ENCODE data around the gene HOXD3. TPM values are rescaled to one million over a fixed set of nuclear protein-coding genes. Genes with fewer than 3 reads are reported as not detected.

HOXD3 gene
- total RNA-seq, 1 experiment from 2014 or later = 0.70 TPM

DNA sequence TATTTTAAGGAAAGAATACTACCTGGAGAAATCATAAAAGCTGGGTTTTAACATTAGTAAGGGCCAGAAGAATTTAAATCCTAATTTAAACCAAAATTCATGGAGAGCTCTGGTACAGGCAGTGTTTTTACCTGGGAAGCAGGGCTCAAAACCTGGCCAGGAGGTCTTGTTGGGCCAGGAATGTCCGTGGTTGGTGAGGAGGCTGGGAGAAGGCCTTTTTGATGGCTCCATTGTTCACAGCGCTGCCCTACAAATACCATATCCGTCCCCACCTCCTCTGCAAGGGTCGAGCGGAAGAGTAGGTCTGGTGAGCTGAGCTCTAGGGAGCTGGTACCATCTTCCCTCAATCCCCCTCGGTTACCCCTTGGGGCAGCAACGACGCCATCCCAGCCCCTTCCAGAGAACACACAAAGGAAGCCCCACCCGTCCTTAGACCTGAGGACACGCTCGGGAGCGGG is 20.5 kb downstream of the HOXD3 start:
- no peak for DNase-seq (ENCODE audit: low spot score)

DNA sequence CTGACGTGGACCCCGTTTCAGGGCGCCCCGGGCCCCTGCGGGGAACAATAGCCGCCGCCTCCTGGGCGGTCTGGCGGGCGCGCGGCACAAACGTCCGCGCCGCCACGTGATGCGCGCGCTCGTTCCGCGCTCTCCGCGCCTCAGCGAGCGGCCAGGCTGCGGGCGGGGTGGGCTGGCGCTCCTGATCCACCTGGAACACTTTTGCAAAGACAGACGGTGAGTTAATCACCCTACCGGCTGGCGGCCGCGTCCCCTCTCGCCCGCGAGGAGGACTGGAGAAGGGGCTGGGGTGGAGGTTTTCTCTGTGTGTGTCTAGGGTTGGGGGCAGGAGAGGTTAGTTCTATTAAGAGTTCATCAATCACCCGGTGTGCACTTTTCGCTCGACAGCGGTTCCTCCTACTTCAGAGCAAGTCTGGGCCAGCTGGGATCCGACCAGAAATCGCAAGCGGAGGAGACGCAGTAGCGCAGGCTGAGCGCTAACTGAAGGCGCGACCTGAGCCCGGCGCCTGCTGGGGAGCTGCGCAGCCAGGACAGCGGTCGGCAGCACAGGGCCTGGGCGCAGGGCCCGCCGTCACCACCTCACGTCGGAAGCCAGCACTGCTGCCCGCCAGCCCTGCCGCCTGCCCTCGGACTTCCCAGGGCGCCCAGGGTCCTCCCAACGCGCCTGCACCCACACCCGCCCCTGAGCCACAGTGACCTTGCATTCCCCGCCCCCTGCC is 21.1 kb downstream of the HOXD3 start:
- no peak for DNase-seq (ENCODE audit: low spot score)

DNA sequence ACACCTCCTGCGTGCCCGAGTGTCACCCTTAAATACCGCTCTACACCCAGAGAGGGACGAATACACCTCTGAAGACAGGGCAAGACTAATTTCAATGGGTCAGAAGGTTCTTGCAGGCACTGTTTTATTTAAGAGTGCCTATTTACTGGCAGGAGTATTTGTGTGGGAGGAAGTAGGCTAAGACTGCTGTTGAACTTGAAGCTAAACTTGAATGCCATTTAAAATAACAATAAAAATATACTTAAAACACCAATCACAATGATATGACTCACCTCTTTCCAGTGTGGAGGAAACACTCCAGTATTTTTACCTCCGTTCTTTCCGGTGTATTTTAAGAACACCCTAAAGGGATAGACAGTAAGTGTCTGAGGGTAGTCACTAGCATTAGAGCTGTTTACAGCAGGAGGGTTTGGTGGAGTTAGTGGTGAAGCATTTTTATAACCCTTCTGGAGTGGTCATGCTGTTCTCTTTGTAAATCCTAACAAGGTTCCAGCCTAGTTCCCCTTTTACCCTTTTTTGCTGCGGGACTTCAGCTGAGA is 21.7 kb downstream of the HOXD3 start:
- DNase-seq (ENCODE audit: low spot score) = no peak

DNA sequence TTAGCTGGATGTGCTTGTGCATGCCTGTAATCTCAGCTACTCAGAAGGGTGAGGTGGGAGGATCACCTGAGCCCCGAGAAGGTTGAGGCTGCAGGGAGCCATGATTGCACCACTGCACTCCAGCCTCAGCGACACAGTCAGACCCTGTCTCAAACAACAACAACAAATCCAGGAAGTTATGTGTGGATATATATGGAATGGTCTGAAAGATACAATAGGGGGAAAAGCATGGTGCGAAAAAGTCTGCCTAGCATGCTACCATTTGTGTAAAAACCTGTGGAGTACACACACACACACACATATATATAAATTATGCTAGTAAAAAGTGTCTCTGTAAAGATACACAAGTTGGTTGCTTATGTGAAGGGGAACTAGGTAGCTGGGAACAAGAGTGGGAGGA is 24.4 kb downstream of the HOXD3 start:
- no peak for DNase-seq (ENCODE audit: low spot score)

DNA sequence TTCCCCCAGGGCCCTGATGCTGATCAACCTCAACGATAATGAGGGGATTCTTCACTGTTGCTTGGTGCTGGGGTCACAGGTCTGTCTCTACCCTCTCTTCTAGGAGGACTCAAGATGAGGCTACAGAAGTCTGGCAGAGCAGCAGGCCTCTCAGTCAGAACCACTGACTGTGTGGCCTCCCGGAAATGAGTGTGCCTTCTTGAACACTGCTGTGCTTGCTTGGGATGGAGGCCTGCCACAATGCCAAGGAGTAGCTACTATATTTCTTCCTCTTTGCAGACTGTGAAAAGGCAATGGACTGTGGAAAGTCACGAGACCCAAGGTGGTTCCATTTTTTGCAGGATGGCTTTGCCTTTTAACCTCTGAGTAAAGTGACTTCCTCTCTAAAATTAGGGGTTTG is 25.6 kb downstream of the HOXD3 start:
- no peak for DNase-seq (ENCODE audit: low spot score)

DNA sequence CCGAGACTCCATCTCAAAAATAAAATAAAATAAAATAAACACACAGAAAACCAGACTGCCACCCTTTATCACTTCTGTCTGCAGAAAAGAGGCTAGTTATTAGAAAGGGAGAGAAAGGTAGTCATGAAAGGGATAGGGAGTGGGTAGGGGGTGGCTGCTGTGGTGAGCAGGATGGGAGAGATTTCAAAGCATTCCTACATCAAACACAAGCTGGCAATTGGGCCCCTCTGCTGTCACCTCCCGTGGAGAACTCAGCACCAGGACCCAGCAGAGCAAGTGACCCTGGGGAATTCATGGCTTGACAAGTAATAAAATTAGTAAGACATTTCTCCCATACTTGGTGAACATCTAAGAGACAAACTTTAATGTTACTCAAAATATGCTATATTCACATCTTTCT is 27.6 kb downstream of the HOXD3 start:
- DNase-seq (ENCODE audit: low spot score) = no peak

DNA sequence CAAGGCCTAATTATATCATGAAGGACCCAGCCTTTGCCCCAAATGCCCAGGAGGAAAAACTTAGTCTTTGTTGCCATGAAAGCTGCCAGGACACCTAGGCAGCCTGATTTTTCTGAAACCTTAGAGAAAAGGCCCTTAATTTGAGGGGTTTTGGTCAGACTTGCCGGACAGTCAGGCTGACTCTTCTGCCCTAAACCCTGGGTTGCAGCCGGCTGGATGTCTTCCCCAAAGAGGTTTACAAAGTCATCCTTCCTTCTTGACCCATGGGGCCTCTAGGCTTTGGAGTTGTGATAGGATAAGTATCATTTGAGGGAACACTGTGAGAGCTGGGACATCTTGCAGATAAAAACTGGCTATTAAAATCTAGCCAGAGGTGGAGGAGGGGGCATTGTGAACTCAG is 28.9 kb downstream of the HOXD3 start:
- no peak for DNase-seq (ENCODE audit: low spot score)

DNA sequence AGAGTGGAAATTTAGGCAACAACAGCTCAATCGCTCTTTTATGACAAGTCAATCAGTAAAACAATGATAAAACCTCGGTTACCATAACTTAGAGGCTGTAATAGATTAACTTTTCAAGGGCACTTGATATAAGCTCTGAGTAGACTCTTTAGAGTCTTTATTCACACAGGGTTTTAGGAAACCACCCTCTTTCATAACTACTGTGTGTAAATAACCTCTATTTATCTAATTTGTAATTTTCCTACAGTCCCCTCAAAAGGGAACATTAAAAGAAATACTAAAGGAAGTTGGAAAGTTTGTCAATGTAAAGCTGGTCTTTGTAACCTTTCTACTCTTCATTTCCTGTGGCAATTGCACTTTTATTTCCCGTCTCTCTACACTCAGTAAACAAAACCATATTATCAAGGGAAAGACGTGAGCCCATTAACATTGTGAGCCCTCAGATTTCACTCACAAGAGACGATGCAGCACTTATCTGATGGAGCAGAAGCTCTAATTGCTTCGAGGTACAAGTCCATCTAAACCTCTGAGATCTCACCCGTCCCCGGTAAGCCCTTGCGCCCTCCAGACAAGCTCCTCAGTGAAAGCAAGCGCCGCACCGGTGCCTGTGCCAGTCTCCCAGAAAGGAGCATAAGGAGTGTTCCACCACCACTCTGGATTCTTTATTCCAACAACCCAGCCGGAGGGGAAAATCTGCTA is 30.2 kb downstream of the HOXD3 start:
- DNase-seq (ENCODE audit: low spot score) = no peak

DNA sequence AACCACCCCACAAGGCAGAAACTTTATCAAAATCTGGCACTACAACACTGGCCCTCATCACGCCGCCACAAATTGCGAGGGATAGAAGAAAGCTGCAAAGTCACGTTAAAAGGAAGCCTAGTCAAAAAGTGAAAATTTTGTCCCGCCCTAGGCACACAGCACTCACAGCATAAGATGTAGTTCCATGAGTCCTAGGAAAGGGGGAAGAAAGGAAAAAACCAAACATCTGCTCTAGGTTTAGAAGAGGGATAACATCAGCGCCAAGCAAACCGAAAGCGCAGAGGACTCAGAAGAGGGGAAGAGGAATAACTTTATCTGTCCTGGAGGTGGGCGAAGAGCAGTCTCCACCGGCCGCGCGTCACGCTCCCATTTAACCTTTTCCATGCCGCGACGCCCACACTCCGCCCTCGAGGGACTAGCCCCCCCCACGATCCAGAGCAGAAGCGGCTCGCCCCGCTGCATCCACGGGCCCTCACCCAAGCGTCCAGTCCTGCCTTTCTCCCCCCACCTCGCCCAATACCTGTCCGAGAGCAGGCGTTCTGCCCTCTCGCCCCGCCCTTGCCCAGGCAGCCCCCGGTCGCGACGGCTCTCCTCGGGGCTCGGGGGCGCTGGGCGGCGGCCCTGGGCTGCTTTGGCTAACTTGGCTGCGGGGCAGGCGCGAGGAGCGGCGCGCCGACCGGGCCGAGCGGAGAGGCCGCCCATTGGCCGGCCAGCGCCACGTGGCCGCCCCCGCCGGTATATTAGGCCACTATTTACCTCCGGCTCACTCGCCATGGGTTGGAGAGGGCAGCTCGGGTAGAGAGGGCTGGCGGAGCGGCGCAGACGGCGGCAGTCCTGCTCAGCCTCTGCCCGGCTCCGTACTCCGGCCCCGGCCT is 31.0 kb downstream of the HOXD3 start, which contains the start of gene HOXD1:
HOXD1 (plus strand) TSS at position 770 of the 875 bp plus-strand sequence. CDS start 134 bp downstream, outside the sequence.
- DNase-seq (ENCODE audit: low spot score) = no peak

DNA sequence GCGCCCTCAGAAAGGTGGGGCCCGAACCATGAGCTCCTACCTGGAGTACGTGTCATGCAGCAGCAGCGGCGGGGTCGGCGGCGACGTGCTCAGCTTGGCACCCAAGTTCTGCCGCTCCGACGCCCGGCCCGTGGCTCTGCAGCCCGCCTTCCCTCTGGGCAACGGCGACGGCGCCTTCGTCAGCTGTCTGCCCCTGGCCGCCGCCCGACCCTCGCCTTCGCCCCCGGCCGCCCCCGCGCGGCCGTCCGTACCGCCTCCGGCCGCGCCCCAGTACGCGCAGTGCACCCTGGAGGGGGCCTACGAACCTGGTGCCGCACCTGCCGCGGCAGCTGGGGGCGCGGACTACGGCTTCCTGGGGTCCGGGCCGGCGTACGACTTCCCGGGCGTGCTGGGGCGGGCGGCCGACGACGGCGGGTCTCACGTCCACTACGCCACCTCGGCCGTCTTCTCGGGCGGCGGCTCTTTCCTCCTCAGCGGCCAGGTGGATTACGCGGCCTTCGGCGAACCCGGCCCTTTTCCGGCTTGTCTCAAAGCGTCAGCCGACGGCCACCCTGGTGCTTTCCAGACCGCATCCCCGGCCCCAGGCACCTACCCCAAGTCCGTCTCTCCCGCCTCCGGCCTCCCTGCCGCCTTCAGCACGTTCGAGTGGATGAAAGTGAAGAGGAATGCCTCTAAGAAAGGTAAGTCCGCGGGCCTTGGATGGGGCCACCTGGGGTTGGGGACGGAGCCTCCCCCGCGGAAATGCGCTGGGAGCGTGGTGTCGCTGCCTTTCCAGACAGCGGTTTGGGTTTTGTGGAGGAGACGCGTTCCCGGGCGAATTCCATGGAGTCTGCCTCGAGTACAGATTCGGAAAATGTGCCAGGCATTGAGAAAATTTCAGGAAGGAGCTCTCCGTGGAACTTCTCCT is 31.9 kb downstream of the HOXD3 start:
- no peak for DNase-seq (ENCODE audit: low spot score)

DNA sequence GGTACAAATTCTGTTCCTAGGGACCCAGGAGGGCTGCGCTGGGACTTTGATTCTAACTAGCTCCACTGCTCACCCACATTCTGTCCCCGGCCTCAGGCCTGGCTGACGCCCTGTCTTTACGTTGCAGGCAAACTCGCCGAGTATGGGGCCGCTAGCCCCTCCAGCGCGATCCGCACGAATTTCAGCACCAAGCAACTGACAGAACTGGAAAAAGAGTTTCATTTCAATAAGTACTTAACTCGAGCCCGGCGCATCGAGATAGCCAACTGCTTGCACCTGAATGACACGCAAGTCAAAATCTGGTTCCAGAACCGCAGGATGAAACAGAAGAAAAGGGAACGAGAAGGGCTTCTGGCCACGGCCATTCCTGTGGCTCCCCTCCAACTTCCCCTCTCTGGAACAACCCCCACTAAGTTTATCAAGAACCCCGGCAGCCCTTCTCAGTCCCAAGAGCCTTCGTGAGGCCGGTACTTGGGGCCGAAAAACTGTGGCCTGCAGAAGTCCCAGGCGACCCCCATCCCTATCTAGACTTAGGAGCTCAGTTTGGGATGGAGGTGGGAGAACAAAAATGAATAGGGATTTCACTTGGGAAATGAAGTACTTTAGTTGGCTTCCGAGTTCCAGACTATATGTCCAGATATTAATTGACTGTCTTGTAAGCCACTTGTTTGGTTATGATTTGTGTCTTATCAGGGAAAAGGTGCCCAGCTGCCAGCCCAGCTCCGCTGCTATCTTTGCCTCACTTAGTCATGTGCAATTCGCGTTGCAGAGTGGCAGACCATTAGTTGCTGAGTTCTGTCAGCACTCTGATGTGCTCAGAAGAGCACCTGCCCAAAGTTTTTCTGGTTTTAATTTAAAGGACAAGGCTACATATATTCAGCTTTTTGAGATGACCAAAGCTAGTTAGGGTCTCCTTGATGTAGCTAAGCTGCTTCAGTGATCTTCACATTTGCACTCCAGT is 32.9 kb downstream of the HOXD3 start:
- DNase-seq (ENCODE audit: low spot score) = no peak

DNA sequence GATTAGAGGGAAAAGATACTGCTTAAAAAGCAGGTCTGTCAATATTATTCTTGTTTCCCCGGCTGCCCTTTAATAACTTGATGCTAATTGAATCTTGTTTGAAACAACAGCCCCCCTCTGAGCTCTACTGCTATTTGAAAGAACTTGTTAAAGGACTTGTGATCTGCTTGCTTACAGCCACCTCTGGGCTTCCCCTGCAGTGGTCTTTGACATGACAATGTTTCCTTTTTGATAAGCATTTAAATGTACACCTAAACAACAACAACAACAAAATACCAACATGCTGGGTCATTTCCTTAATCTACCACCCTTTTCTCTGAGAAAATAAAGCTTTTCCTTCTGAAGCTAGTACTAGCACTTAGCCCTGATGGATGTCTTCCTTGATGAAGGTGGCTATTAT is 35.2 kb downstream of the HOXD3 start:
- no peak for DNase-seq (ENCODE audit: low spot score)

DNA sequence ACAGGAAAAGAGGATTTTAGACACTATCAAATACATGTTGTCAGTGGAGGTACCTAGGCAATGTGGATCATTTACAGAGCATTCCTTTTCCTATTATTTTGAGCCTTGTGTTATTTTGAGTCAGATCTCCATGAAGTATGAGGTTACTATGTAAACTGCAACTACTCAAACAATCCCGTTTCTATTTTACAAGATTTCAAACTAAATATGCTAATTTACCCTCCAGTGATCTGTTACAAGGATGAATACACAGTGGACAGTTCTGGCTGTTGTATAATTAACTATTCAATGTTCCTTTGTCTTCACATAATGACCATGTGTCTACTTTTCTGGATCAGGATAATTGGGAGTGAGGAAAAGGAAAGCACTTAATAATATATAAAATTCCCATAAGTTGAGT is 35.9 kb downstream of the HOXD3 start:
- DNase-seq (ENCODE audit: low spot score) = no peak

DNA sequence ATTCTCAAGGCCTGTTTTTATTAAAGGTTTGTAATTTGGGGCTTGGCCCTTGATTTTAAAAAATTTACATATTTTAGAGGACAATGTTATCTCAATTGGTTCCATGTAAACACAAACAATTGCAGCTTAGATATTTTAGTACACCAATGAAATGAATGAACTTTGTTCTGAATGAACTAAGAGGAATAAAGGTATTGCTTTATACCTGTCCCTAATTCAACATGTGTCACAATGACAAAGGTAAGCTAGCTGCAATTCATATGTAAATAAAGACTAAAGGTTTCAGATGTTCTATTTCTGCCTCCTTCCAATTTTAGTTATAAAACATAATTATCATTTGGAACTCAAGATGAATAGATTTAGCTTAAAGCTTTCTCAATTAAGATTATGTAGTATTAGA is 42.8 kb downstream of the HOXD3 start:
- no peak for DNase-seq (ENCODE audit: low spot score)

DNA sequence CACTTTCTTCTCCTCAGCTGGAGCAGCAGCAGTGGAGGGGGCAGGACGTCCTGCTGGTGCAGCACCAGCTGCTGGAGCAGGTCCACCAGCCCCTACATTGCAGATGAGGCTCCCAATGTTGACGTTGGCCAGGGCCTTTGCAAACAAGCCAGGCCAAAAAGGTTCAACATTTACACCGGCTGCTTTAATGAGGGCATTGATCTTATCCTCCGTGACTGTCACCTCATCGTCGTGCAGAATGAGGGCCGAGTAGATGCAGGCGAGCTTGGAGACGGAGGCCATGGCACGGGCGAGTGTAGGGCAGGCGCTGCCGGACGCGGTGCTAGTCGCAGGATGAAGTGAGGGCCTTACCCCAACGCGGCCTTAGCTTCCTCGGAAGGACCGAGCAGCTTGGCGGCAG is 43.9 kb downstream of the HOXD3 start:
- DNase-seq (ENCODE audit: low spot score) = no peak

DNA sequence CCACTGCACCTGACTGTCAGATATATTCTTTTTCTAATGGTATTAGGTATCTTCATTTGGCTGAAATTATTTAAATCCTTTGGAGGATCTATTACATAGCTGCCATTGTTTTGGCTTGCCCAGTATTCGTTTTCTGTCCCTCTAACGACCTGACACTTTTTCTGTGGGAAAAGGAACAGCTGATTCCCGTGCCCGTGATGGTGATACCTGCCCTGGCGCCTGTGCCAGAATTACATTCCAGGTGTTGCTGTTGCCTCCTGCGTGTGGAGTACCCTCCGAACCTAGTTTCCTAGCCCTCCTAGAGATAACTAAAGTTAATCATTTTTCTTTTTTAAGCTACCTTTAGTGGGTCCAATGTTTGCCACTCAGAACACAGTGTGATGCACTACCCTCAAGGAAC is 45.4 kb downstream of the HOXD3 start:
- DNase-seq (ENCODE audit: low spot score) = no peak

DNA sequence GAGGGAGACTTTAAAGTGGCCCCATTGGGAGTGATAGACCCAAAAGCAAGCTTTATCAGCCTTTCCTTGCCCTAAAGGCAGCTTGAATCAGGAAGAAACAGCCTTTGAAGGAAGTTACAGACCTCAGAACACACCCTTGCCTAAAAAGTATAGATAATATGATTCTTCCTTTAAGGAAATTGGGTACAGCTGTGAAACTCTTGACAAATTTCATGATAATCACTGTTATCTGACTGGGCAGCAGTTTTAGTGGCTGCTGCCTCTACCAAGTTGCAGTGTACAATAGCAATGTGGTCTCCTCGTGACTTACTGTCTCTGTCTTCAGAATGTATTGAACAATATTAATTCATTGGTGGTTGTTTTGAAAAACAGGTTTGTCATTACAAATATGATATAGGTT is 48.0 kb downstream of the HOXD3 start:
- no peak for DNase-seq (ENCODE audit: low spot score)

DNA sequence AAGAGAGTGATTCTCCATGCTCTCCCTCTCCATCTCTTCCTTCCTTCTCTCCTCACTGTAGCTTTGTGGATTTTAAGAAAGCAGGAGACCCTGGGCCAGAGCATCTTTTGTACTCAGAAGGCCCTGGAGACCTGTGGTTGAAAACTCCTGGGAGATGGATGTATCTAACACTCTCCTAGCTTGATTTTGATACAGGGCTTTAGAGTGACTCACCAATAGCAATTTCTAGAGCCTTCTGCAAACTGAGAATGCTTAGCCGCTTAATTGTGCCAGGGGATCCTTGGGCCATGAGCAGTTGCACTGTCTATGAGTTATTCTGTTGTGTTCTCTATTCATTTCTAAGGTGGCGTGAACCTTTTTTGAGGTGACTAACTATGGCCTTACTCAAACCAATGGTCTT is 49.0 kb downstream of the HOXD3 start:
- DNase-seq (ENCODE audit: low spot score) = no peak

DNA sequence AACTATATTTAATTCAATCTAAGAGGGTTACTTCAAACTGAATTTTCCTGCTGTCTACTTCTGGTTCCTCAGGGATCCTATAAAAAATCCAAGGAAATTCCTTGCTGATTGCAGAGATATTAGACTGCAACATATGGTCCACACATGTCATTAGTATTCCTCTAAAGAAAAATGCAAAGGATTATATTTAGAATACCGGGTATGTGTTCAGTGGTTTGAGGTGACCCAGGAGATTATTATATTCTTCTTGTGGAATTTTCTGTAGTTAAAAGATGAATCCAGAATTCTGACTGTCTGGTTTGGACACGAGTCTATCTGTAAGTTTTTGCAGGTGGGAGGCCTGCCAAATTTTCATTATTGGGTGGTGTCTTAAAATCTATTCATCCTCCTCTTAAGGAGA is 49.6 kb downstream of the HOXD3 start:
- DNase-seq (ENCODE audit: low spot score) = no peak

DNA sequence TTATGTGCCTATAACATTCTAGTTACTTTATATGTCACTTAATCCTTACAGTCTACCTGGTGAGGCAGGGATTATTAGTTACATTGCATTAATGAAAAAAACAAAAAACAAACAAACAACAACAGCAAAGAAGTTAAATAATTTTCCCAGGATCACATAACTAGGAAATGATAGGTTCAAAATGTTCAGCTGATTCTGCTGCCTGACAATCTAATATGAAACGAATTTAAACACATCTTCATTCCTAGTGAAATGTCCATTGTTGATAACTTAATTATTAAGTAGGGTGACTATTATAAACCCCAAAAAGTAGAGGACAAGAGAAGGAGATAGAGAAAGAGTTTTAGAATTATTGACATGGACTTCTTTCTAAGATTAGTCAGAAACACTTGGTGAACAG is 54.0 kb downstream of the HOXD3 start:
- no peak for DNase-seq (ENCODE audit: low spot score)

Measured in H4 (cell line).